Stimulated activated CD8-positive, alpha-beta memory T cell treated with anti-CD3 and anti-CD28 coated beads, Interleukin-4, amount 100 ng/mL, for 24 hours (primary cell): Measurements from ENCODE around the gene RNF44.
"Not testable (repeated sequence)": the region's sequence is repeated elsewhere in the genome, so short reads cannot be mapped to it uniquely, and the experiment has no call there.

ENCODE experiments used
- DNase-seq: peaks from one replicate; pipeline ENCODE4 v3.0.0-alpha.2; 2020; ENCODE audit warnings: low read depth

RNF44 gene

DNA sequence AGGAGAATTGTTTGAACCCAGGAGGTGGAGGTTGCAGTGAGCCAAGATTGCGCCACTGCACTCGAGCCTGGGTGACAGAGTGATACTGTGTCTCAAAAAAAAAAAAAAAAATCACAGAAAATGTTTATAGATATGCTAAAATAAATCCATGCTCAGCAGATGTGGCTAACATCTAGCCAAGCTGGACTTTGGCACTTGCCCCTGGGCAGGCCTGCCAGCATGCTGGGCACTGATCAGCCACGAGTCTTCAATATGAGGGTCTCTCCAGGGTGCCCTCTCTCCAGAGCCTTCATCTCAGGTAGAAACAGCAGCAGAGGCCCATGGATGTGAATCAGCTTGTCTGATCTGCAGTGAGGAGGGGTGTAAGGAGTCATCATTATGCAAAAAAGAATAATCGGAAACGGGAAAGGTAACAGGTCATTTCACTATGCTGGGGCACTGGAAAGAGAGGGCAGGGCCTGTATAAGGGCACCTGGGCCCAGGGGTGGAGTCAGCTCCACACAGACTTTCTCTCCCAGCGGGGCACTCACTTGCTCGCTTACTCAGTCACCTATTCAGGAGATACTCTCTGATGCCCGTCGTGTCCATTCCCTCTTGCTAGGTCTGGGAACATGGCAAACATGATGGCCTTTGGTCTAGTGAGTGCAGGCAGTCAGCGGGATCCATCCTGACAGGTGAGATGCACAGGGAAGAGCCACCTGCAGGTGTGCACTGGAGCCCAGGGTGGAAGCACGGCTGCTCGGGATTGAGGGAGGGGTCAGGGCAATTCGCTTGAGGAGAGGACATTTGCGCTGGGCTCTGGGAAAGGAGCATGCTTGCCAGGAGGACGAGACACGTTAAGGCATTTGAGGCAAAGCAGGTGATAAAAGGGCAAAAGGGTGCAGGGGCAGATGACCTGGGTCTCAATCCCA lies 17.1 kb downstream of the RNF44 start:
- DNase-seq = no peak

GRCh38 chr5:176517053-176517661 lies 20.0 kb downstream of the RNF44 start:
- no peak for DNase-seq

DNA sequence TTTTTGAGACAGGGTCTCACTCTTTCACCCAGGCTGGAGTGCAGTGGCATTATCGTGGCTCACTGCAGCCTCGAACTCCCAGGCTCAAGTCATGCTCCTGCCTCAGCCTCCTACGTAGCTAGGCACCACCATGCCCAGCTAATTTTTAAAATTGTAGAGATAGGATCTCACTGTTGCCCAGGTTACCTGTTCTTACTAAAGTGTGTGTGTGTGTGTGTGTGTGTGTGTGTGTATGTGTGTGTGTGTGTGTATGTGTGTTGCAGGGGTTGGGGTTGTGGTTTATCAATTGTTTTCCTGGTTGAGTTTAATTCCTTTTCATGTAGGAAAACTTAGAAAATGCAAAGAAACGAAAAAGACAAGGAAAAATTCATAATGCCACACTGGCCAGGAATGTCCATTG lies 21.8 kb downstream of the RNF44 start:
- DNase-seq = no peak

- no peak for DNase-seq
Observed at GRCh38 chr5:176514244-176514950, 22.8 kb downstream of the RNF44 start.

- DNase-seq = no peak
Observed at GRCh38 chr5:176513788-176514187, 23.4 kb downstream of the RNF44 start.

- no peak for DNase-seq
Observed at GRCh38 chr5:176508603-176509002, 28.6 kb downstream of the RNF44 start.

DNA sequence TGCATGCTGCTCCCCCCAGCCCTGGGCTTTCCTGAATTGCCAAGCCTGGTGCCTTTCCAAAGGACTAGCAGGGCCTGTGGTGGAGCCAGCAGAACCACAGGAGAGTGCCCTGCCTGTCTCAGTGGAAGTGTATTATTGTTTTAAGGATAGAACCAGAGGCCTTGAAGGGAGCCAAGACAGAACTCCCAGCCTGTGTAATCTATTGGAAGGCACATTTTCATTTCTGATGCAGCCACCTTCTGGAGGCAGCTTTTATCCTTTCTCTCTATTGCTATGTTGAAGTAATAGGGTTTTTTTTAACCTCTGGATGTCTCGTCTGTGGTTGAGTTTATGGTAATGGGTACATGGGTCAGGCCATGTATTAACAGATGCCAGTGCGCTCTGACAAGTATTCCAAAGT lies 29.3 kb downstream of the RNF44 start:
- no peak for DNase-seq

- no peak for DNase-seq
Observed at GRCh38 chr5:176503496-176503895, 33.7 kb downstream of the RNF44 start.

- DNase-seq = no peak
Observed at GRCh38 chr5:176501333-176501732, 35.9 kb downstream of the RNF44 start.

GRCh38 chr5:176500511-176500910 lies 36.7 kb downstream of the RNF44 start:
- no peak for DNase-seq

DNA sequence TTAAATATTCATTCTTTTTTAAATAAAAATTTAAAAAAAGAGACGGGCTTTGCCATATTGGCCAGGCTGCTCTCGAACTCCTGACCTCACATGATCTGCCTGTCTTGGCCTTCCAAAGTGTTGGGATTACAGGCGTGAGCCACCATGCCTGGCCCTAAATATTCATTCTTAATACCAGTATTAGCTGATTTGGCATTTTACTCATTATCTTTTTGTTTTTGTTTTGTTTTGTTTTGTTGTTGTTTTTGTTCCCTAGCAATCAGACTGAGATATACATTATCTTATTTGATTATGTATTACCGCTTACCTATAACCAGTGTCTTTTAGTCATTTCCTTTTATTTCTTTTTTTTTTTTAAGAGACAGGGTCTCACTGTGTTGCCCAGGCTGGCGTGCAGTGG lies 37.9 kb downstream of the RNF44 start:
- no peak for DNase-seq

GRCh38 chr5:176497852-176498251 lies 39.4 kb downstream of the RNF44 start:
- no peak for DNase-seq

GRCh38 chr5:176492431-176492830 lies 44.8 kb downstream of the RNF44 start:
- DNase-seq = no peak

DNA sequence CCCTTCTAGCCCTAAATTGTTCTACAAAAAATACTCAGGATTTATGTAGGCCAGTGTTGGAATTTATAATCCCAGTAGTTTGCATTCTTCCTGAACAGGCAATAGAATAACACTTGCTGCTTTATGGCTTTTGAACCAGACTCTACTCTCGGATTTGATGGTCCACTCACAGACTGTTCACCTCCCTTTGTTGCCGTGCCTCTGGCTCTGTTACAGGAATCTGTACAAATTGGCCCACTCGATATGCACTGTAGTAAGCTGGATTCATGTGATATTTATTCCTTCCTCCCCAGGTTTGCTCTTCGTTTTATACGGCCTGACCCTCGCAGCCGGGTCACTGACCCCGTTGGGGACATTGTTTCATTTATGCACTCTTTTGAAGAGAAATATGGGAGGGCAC lies 45.3 kb downstream of the RNF44 start:
- DNase-seq = no peak

GRCh38 chr5:176491101-176491502 lies 46.1 kb downstream of the RNF44 start:
- no peak for DNase-seq

- no peak for DNase-seq
Observed at GRCh38 chr5:176490301-176490700, 46.9 kb downstream of the RNF44 start.

GRCh38 chr5:176489077-176489476 lies 48.1 kb downstream of the RNF44 start:
- DNase-seq = no peak

DNA sequence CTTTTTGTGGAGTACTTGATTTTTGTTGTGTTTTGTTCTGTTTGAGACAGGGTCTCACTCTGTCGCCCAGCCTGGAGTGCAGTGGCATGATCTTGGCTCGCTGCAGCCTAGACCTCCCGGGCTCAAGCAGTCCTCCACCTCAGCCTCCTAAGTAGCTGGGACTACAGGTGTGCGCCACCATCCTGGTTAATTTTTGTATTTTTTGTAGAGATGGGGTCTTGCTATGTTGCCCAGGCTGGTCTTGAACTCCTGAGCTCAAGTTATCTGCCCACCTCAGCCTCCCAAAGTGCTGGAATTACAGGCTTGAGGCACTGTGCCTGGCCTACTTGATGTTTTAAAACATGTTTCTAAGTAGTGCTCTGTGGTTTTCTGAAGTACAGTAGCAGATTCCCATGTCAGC lies 50.0 kb downstream of the RNF44 start:
- not testable (repeated sequence) for DNase-seq

- DNase-seq = no peak
Observed at GRCh38 chr5:176486189-176486757, 50.9 kb downstream of the RNF44 start.

DNA sequence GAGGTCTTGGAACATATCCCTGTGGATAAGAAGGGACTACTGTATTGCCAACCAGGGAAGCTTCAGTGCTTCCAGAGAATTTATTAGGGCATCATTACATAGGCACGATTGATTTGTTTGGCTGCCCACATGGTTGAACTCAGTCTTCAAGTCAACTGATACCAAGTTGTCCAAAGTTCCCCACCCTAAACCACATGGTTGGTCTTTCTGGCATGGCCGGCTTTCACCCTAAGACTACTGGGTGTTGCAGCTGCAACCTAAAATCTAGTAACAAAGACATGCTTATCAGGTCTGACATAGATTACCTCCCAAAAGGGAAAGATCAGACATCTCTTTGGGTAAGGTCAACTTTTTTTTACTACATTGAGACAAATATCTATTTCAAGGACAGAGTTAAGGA lies 52.0 kb downstream of the RNF44 start:
- DNase-seq = no peak

DNA sequence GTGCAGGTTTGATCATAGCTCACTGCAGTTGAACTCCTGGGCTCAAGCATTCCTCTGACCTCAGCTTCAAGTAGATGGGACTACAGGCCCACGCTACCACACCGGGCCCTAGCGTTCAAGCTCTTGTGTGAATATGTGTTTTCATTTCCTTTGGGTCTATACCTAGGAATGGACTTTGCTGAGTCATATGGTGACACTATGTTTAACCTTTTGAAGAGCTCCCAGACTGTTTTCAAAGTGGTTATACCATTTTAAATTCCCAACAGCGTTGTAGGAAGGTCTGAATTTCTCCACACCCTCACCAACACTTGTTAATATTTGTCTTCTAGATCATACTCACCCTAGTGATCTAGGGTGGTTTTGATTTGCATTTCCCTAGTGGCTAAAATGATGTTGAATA lies 55.5 kb downstream of the RNF44 start:
- no peak for DNase-seq
